OCI-LY3 (cell line): Measurements from ENCODE around the gene LMNTD1.

Source experiments
- H2AFZ ChIP-seq: fragments of 200-600, 300-600 bp; shearing (Covaris generic); 2 replicates; pipeline ENCODE4 v1.6.0; 2014; ENCODE audit warnings: antibody characterized with exemption, low read depth, low read length
- H3K27ac ChIP-seq: fragments of 200-600, 300-600 bp; sonication (generic); 2 replicates; pipeline ENCODE4 v1.5.1; 2014; ENCODE audit warnings: mild to moderate bottlenecking, low read length, moderate library complexity, mixed read lengths
- H3K27me3 ChIP-seq: fragments of 200-600, 300-600 bp; sonication (generic); 2 replicates; pipeline ENCODE4 v1.6.1; 2014; ENCODE audit warnings: low read depth, low read length, mixed read lengths
- H3K36me3 ChIP-seq: fragments of 200-600, 300-600 bp; sonication (generic); replicated peaks from 2 replicates; pipeline ENCODE3; 2014; ENCODE audit warnings: low read depth, low read length, mixed read lengths
- H3K4me1 ChIP-seq: fragments of 300-600, 200-600 bp; sonication (generic); 2 replicates; pipeline ENCODE4 v1.6.1; 2014; ENCODE audit warnings: low read length, mixed read lengths
- H3K4me2 ChIP-seq: fragments of 200-600, 300-600 bp; sonication (generic); 2 replicates; pipeline ENCODE4 v1.6.1; 2014; ENCODE audit warnings: low read length, mixed read lengths
- H3K4me3 ChIP-seq: fragments of 300-600, 200-600 bp; sonication (generic); 2 replicates; pipeline ENCODE4 v1.5.1; 2014; ENCODE audit warnings: antibody characterized with exemption, mild to moderate bottlenecking, low read length, moderate library complexity
- H3K79me2 ChIP-seq: fragments of 300-600, 200-600 bp; shearing (Covaris generic); 2 replicates; pipeline ENCODE4 v1.6.1; 2014; ENCODE audit warnings: mild to moderate bottlenecking, low read length, mixed read lengths
- H3K9ac ChIP-seq: fragments of 300-600, 200-600 bp; shearing (Covaris generic); 2 replicates; pipeline ENCODE4 v1.6.0; 2014; ENCODE audit warnings: mild to moderate bottlenecking, low read length, moderate library complexity
- H3K9me3 ChIP-seq: fragments of 200-600, 300-600 bp; shearing (Covaris generic); 2 replicates; pipeline ENCODE4 v1.6.1; 2014; ENCODE audit warnings: low read length, mixed read lengths; ENCODE audit not compliant: insufficient read depth
- H4K20me1 ChIP-seq: fragments of 200-600, 300-600 bp; sonication (generic); 2 replicates; pipeline ENCODE4 v1.6.1; 2016; ENCODE audit warnings: low read length, mixed read lengths; ENCODE audit not compliant: insufficient read depth
- EZH2phosphoT487 ChIP-seq: fragments of 200-600 bp; shearing (Covaris generic); IDR thresholded peaks from 2 replicates; pipeline ENCODE4 v1.6.1; 2018; ENCODE audit warnings: antibody characterized with exemption, mixed run types, low read depth
- TF ChIP-seq, protein P1 (sequence below): fragments of 200-600, 300-600 bp; sonication (generic); IDR thresholded peaks from 2 replicates; pipeline ENCODE4 v1.5.1; 2014; ENCODE audit warnings: antibody characterized with exemption, low read length, low read depth

The LMNTD1 gene

DNA sequence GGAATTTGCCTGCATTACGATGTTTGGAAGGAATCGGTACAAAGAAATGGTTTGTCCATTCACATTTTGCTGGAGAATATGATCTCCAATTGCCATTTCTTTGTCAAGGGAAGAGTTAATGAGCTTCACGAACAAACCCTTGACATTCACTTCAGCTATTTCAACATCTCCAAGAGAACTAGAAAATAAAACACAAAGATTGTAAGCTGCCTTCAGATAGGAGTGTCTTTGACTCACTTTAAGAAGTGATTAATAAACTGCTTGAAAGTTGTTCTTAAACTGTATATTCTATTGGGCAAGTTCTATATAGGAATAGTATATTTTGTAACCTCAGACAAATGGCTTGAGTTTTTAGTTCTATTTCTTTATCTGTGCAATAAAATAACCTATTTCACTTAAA is 26.3 kb downstream of the LMNTD1 start:
- no peak for TF ChIP-seq EZH2phosphoT487
- TF ChIP-seq, protein P1, sequence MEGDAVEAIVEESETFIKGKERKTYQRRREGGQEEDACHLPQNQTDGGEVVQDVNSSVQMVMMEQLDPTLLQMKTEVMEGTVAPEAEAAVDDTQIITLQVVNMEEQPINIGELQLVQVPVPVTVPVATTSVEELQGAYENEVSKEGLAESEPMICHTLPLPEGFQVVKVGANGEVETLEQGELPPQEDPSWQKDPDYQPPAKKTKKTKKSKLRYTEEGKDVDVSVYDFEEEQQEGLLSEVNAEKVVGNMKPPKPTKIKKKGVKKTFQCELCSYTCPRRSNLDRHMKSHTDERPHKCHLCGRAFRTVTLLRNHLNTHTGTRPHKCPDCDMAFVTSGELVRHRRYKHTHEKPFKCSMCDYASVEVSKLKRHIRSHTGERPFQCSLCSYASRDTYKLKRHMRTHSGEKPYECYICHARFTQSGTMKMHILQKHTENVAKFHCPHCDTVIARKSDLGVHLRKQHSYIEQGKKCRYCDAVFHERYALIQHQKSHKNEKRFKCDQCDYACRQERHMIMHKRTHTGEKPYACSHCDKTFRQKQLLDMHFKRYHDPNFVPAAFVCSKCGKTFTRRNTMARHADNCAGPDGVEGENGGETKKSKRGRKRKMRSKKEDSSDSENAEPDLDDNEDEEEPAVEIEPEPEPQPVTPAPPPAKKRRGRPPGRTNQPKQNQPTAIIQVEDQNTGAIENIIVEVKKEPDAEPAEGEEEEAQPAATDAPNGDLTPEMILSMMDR, result no peak
- H3K9ac ChIP-seq, result no peak overlapping the region
- H3K27me3 ChIP-seq, result no peaks in the 10 kb centered on the region
- H3K4me1 ChIP-seq, result no peaks in the 10 kb centered on the region
- H3K79me2 ChIP-seq, result no peaks in the 10 kb centered on the region
- H3K9me3 ChIP-seq, result no peaks in the 10 kb centered on the region
- no peak overlapping the region for H3K4me2 ChIP-seq
- no peak overlapping the region for H2AFZ ChIP-seq
- no peak overlapping the region for H3K4me3 ChIP-seq
- no peak overlapping the region for H3K27ac ChIP-seq
- no peaks in the 10 kb centered on the region for H4K20me1 ChIP-seq
- no peaks in the 10 kb centered on the region for H3K36me3 ChIP-seq

DNA sequence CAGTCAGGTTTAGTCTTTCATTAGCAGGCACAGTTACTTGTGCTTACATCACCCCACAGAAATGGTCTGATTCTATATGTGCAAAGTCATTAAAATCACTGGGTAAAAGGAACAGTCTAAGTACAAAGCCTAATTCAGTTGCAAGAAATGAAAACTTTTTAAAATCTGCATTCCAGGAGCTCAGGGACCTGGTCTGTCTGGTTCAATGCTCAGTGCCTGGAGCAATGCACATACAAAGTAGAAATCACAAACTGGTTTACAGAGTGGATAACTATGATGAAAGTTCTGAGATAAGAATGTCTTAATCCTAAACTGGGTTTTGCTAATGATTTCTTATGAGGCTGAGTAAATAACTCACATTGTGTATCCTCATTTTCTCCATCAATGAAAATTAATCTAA is 28.7 kb downstream of the LMNTD1 start:
- H3K9me3 ChIP-seq, result no peaks in the 10 kb centered on the region
- no peaks in the 10 kb centered on the region for H3K36me3 ChIP-seq
- H4K20me1 ChIP-seq, result no peaks in the 10 kb centered on the region
- H3K4me3 ChIP-seq, result no peak overlapping the region
- H3K9ac ChIP-seq, result no peak overlapping the region
- H2AFZ ChIP-seq, result no peak overlapping the region
- no peaks in the 10 kb centered on the region for H3K79me2 ChIP-seq
- H3K4me1 ChIP-seq, result no peaks in the 10 kb centered on the region
- no peak overlapping the region for H3K27ac ChIP-seq
- no peaks in the 10 kb centered on the region for H3K27me3 ChIP-seq
- no peak for TF ChIP-seq EZH2phosphoT487
- TF ChIP-seq, protein P1, result no peak
- no peak overlapping the region for H3K4me2 ChIP-seq

- no peak for TF ChIP-seq EZH2phosphoT487
- TF ChIP-seq, protein P1, result no peak
- no peaks in the 10 kb centered on the region for H3K4me1 ChIP-seq
- no peak overlapping the region for H3K27ac ChIP-seq
- H3K27me3 ChIP-seq, result no peaks in the 10 kb centered on the region
- no peak overlapping the region for H3K4me2 ChIP-seq
- H4K20me1 ChIP-seq, result no peaks in the 10 kb centered on the region
- no peaks in the 10 kb centered on the region for H3K9me3 ChIP-seq
- no peaks in the 10 kb centered on the region for H3K79me2 ChIP-seq
- no peak overlapping the region for H2AFZ ChIP-seq
- no peak overlapping the region for H3K9ac ChIP-seq
- no peaks in the 10 kb centered on the region for H3K36me3 ChIP-seq
- H3K4me3 ChIP-seq, result no peak overlapping the region
Observed at GRCh38 chr12:25521625-25522256, 31.3 kb downstream of the LMNTD1 start.

GRCh38 chr12:25518512-25518911 is 34.6 kb downstream of the LMNTD1 start:
- Histone ChIP-seq H3K36me3 (no peaks in the 10 kb centered on the region), H2AFZ (no peak overlapping the region), H3K4me1 (no peaks in the 10 kb centered on the region), H4K20me1 (no peaks in the 10 kb centered on the region), H3K4me3 (no peak overlapping the region), H3K9me3 (no peaks in the 10 kb centered on the region), H3K27me3 (no peaks in the 10 kb centered on the region), H3K79me2 (no peaks in the 10 kb centered on the region), H3K9ac (no peak overlapping the region), H3K27ac (no peak overlapping the region), H3K4me2 (no peak overlapping the region)
- TF ChIP-seq, protein P1, result no peak
- TF ChIP-seq EZH2phosphoT487, result no peak
